H1 (cell line): Measurements from ENCODE around the gene BARHL1. TPM values are rescaled to one million over a fixed set of nuclear protein-coding genes. Genes with fewer than 3 reads are reported as not detected.

ENCODE experiments used
- CTCF ChIA-PET: fragments of 300-600 bp; sonication (Branson Sonifier 250); formaldehyde crosslinking; loops from one replicate; lab custom pipeline; 2021; ENCODE audit not compliant: partially characterized antibody; lab: Charles Lee
- POLR2A ChIA-PET: fragments of 300-600 bp; sonication (Branson Sonifier 250); formaldehyde crosslinking; loops from one replicate; lab custom pipeline; 2021; ENCODE audit warnings: inconsistent platforms; ENCODE audit not compliant: partially characterized antibody; lab: Charles Lee
- DNase-seq, 2 experiments: peaks; one replicate each; pipeline versions ENCODE4 v3.0.0 to v3.0.0-alpha.2; 2010 to 2022; ENCODE audit warnings: low spot score in 2 of 2, low read depth in 1 of 2, mixed read lengths in 1 of 2
- FAIRE-seq: peaks from 2 replicates; lab custom pipeline; 2011; peaks lifted over from hg19 to GRCh38; lab: Jason Lieb, UNC
- H2AFZ ChIP-seq: 2 replicates; pipeline ENCODE4 v1.8.1; 2012; ENCODE audit warnings: low read length, inconsistent platforms
- H2AK5ac ChIP-seq: 2 replicates; pipeline ENCODE4 v1.6.1; 2013; ENCODE audit warnings: low read depth, low read length
- H2BK120ac ChIP-seq: replicated peaks from 2 replicates; pipeline ENCODE3; 2013; ENCODE audit warnings: low read depth, low read length, inconsistent platforms
- H2BK12ac ChIP-seq: 2 replicates; pipeline ENCODE4 v1.6.1; 2013; ENCODE audit warnings: low read depth, low read length
- H2BK15ac ChIP-seq: 2 replicates; pipeline ENCODE4 v1.6.1; 2013; ENCODE audit warnings: low read length
- H2BK20ac ChIP-seq: 2 replicates; pipeline ENCODE4 v1.6.1; 2013; ENCODE audit warnings: low read length
- H2BK5ac ChIP-seq: 2 replicates; pipeline ENCODE4 v1.6.1; 2013; ENCODE audit warnings: low read depth, low read length
- H3K14ac ChIP-seq: 2 replicates; pipeline ENCODE4 v1.6.1; 2013; ENCODE audit warnings: inconsistent platforms; ENCODE audit not compliant: insufficient read length
- H3K18ac ChIP-seq: 2 replicates; pipeline ENCODE4 v1.6.1; 2013; ENCODE audit warnings: low read length; ENCODE audit errors: extremely low read depth
- H3K23ac ChIP-seq: 2 replicates; pipeline ENCODE4 v1.6.1; 2013; ENCODE audit warnings: inconsistent platforms; ENCODE audit not compliant: insufficient read length
- H3K23me2 ChIP-seq: 2 replicates; pipeline ENCODE4 v1.6.1; 2013; ENCODE audit warnings: low read depth, low read length
- H3K27ac ChIP-seq: 2 replicates; pipeline ENCODE4 v1.6.1; 2011; ENCODE audit warnings: low read depth, low read length, inconsistent platforms
- H3K27me3 ChIP-seq, 4 experiments: replicated peaks in 1 of 4; 1 replicate in 1 of 4; 2 replicates in 3 of 4; pipeline versions ENCODE4 v1.6.1 to v1.8.1; 2011 to 2013; ENCODE audit warnings: low read length in 3 of 4, mild to moderate bottlenecking in 3 of 4, inconsistent platforms in 2 of 4, mixed read lengths in 2 of 4, moderate library complexity in 1 of 4; ENCODE audit not compliant: control insufficient read depth in 3 of 4, insufficient read depth in 3 of 4; ENCODE audit errors: extremely low read depth in 1 of 4
- H3K36me3 ChIP-seq, 4 experiments: 2 replicates each; pipeline versions ENCODE4 v1.6.1 to v1.8.1; 2011 to 2013; ENCODE audit warnings: mild to moderate bottlenecking in 4 of 4, low read length in 3 of 4, moderate library complexity in 2 of 4, control low read depth in 1 of 4, inconsistent platforms in 1 of 4; ENCODE audit not compliant: insufficient read depth in 4 of 4, control insufficient read depth in 2 of 4
- H3K4ac ChIP-seq: replicated peaks from 2 replicates; pipeline ENCODE3; 2013; ENCODE audit warnings: low read length, low read depth, mixed read lengths, inconsistent platforms; ENCODE audit not compliant: insufficient read length
- H3K4me1 ChIP-seq, 4 experiments: replicated peaks in 1 of 4; 1 replicate in 1 of 4; 2 replicates in 3 of 4; pipeline versions ENCODE4 v1.6.1 to v1.8.1; 2011 to 2013; ENCODE audit warnings: low read length in 3 of 4, inconsistent platforms in 2 of 4, mixed read lengths in 1 of 4; ENCODE audit not compliant: insufficient read depth in 4 of 4, control insufficient read depth in 3 of 4
- H3K4me2 ChIP-seq, 2 experiments: 2 replicates each; pipeline versions ENCODE4 v1.6.1 to v1.8.1; 2011 to 2013; ENCODE audit warnings: low read depth in 2 of 2, low read length in 2 of 2, control low read depth in 1 of 2, inconsistent platforms in 1 of 2, mild to moderate bottlenecking in 1 of 2; ENCODE audit not compliant: insufficient read depth in 1 of 2
- H3K4me3 ChIP-seq, 4 experiments: fragments of 200-600, 300-600 bp in 1 of 4; sonication (generic), shearing (Covaris generic), sonication (Bioruptor Twin) in 1 of 4; 2 replicates each; pipeline versions ENCODE4 v1.5.1 to v1.8.1; 2011 to 2016; ENCODE audit warnings: low read length in 4 of 4, low read depth in 3 of 4, control low read depth in 2 of 4, inconsistent platforms in 2 of 4, mild to moderate bottlenecking in 2 of 4, mixed read lengths in 1 of 4, moderate library complexity in 1 of 4; ENCODE audit not compliant: insufficient read depth in 2 of 4; ENCODE audit errors: extremely low read depth in 1 of 4
- H3K56ac ChIP-seq: replicated peaks from 2 replicates; pipeline ENCODE3; 2013; ENCODE audit warnings: low read depth, mild to moderate bottlenecking, mixed read lengths, low read length, inconsistent platforms; ENCODE audit not compliant: insufficient read length
- H3K79me1 ChIP-seq: 2 replicates; pipeline ENCODE4 v1.6.1; 2013; ENCODE audit warnings: low read depth, low read length, control low read depth
- H3K79me2 ChIP-seq, 2 experiments: 2 replicates each; pipeline versions ENCODE4 v1.6.1 to v1.8.1; 2012 to 2013; ENCODE audit warnings: low read length in 2 of 2, mild to moderate bottlenecking in 2 of 2, inconsistent platforms in 1 of 2; ENCODE audit not compliant: insufficient read depth in 2 of 2, control insufficient read depth in 1 of 2
- H3K9ac ChIP-seq, 4 experiments: replicated peaks in 1 of 4; 1 replicate in 1 of 4; 2 replicates in 3 of 4; pipeline versions ENCODE4 v1.6.1 to v1.8.1; 2011 to 2013; ENCODE audit warnings: low read depth in 3 of 4, low read length in 3 of 4, control low read depth in 2 of 4, mild to moderate bottlenecking in 2 of 4, moderate library complexity in 2 of 4, inconsistent platforms in 1 of 4; ENCODE audit errors: extremely low read depth in 1 of 4
- H3K9me3 ChIP-seq, 2 experiments: 2 replicates each; pipeline versions ENCODE4 v1.6.1 to v1.8.1; 2012 to 2013; ENCODE audit warnings: mild to moderate bottlenecking in 2 of 2, moderate library complexity in 2 of 2, control low read depth in 1 of 2, inconsistent platforms in 1 of 2, low read depth in 1 of 2, low read length in 1 of 2, mixed read lengths in 1 of 2; ENCODE audit not compliant: insufficient read depth in 2 of 2
- H4K20me1 ChIP-seq, 2 experiments: replicated peaks in 1 of 2; 2 replicates each; pipeline versions ENCODE3 to v1.8.1; 2011 to 2013; ENCODE audit warnings: inconsistent platforms in 2 of 2, low read length in 2 of 2, mild to moderate bottlenecking in 1 of 2; ENCODE audit not compliant: insufficient read depth in 2 of 2, control insufficient read depth in 1 of 2
- H4K5ac ChIP-seq: 2 replicates; pipeline ENCODE4 v1.6.1; 2013; ENCODE audit warnings: low read length, low read depth, mixed read lengths, inconsistent platforms; ENCODE audit not compliant: insufficient read length
- H4K8ac ChIP-seq: 2 replicates; pipeline ENCODE4 v1.8.0; 2013; ENCODE audit warnings: mild to moderate bottlenecking, moderate library complexity, low read length, inconsistent platforms; ENCODE audit not compliant: insufficient read depth; ENCODE audit errors: extremely low read depth
- H4K91ac ChIP-seq: replicated peaks from 2 replicates; pipeline ENCODE3; 2013; ENCODE audit warnings: low read length, mixed read lengths, inconsistent platforms; ENCODE audit not compliant: insufficient read length
- NRF1 ChIP-seq: IDR thresholded peaks from 2 replicates; pipeline ENCODE4 v1.6.1; 2011; ENCODE audit warnings: mild to moderate bottlenecking, low read depth, low read length, improper control_type of control experiment
- SIRT6 ChIP-seq: IDR thresholded peaks from one replicate; pipeline ENCODE4 v1.7.1; 2012; ENCODE audit warnings: low read length, inconsistent platforms
- SUZ12 ChIP-seq: fragments of 200-600 bp; sonication (generic); IDR thresholded peaks from 2 replicates; pipeline ENCODE4 v1.6.1; 2012; ENCODE audit warnings: mild to moderate bottlenecking, inconsistent platforms, low read length, moderate library complexity, mixed read lengths
- WGBS, 2 experiments: shearing (Covaris generic) in 1 of 2; methylation state at CpG; one replicate each; pipeline versions ENCODE4 v1.1.6 to v1.1.7; 2013 to 2015; ENCODE audit warnings: low lambda C conversion rate in 2 of 2, mixed read lengths in 2 of 2, inconsistent platforms in 1 of 2, low coverage in 1 of 2, missing lambda C conversion rate in 1 of 2; ENCODE audit not compliant: insufficient replicate concordance in 2 of 2, insufficient coverage in 1 of 2, insufficient read length in 1 of 2; ENCODE audit errors: extremely low coverage in 1 of 2, missing lambda C conversion rate in 1 of 2; 5-methylcytosine and 5-hydroxymethylcytosine counted together
- polyA plus RNA-seq, 7 experiments: library from polyadenylated mRNA; depleted of rRNA in 3 of 7; stranded (reverse) in 5 of 7; unstranded in 2 of 7; fragments of >200 nt in 5 of 7; fragments of 200-250 nt in 2 of 7; gene quantifications; 1 replicate in 5 of 7; 2 replicates in 1 of 7; 4 replicates in 1 of 7; pipeline versions ENCODE4 v1.2.1 to v1.2.3, GENCODE V29; 2011 to 2013; ENCODE audit warnings: missing spikeins in 2 of 7, mixed read lengths in 2 of 7
- total RNA-seq: library from RNA; stranded (reverse); fragmentation: NEBNext Ultra II Directional; extraction: Animal tissue kit (Norgen Biotek cat#: 25700); gene quantifications from 2 replicates; pipeline ENCODE4 v1.2.1, GENCODE V29; 2021

BARHL1 gene
- total and polyA plus RNA-seq, 2 of the 8 experiments (the other 6 are each of a cell fraction or from before 2014, with no cell fraction given) = not detected

DNA sequence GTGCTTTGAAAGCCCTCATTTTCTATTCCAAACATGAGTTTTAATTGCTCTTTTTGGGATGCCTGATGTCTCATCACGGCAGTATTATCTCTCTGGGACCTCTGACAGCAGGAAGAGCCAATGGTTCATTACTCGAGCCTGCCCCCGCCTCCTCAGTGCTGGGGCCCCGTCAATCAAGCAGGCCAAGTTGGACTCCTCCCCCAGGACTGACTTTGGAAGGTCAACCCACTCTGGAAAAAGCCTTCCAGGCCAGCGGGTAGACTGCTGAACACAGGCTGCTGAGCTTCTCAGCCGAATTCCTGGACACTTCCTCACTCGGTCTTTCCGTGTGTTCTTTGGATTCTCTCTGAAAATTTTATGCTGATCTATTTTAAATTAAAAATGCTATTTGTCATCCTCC is 9.5 kb upstream of the BARHL1 start:
- Histone ChIP-seq H3K9ac (no peak overlapping the region), H3K27me3 (peaks cover 7 to 28% (median 27%) of the 10 kb centered on the region in 4 experiments), H3K4me3 (no peak overlapping the region), H3K14ac (no peak overlapping the region), H2AFZ (no peak overlapping the region), H3K27ac (no peak overlapping the region), H3K23me2 (no peaks in the 10 kb centered on the region; the same call in 1 of the 2 replicates), H3K18ac (no peak overlapping the region), H4K5ac (no peak overlapping the region), H3K23ac (no peak overlapping the region), H2AK5ac (no peak overlapping the region), H3K4ac (no peak overlapping the region), H2BK15ac (no peak overlapping the region), H3K4me1 (peaks cover 0 to 2% (median 0%) of the 10 kb centered on the region in 4 experiments; a peak in 1 of 7 replicates), H3K36me3 (no peaks in the 10 kb centered on the region), H4K20me1 (no peaks in the 10 kb centered on the region), H4K8ac (no peak overlapping the region), H3K4me2 (no peak overlapping the region), H2BK5ac (no peak overlapping the region), H3K79me1 (no peaks in the 10 kb centered on the region; the same call in 1 of the 2 replicates), H2BK12ac (no peak overlapping the region), H2BK20ac (no peak overlapping the region), H4K91ac (no peak overlapping the region), H3K9me3 (no peaks in the 10 kb centered on the region), H2BK120ac (no peak overlapping the region), H3K56ac (no peak overlapping the region), H3K79me2 (no peaks in the 10 kb centered on the region)
- ChIA-PET POLR2A (no interaction called here), CTCF (interaction anchor here (0.6 to 6.4 kb wide), 8 partner anchors 11 to 161 kb away, joined by 3 to 93 read pairs (median 5); no protein-coding TSS in a partner anchor)
- no peak for FAIRE-seq
- 64% methylated on average over 8 of the region's 8 CpGs; no CpG with 5 or more reads in 1 of the 2 experiments for WGBS, 2 experiments
- no peak for TF ChIP-seq NRF1
- TF ChIP-seq SIRT6 = no peak
- TF ChIP-seq SUZ12 = no peak
- no peak for DNase-seq
